ENCODE data around the gene ALK. TPM values are rescaled to one million over a fixed set of nuclear protein-coding genes. Genes with fewer than 3 reads are reported as not detected.

Gene ALK
- total RNA-seq, 2 donors from 2014 or later = under 0.01 to 0.26 TPM

- Histone ChIP-seq H3K36me3 (replicated peaks in 1 of 2; ENCODE audit: insufficient read depth in 1 of 2, low read depth in 2 of 2) (no peaks in the 10 kb centered on the region), H3K9me3 (no peaks in the 10 kb centered on the region), H3K27ac (no peak overlapping the region), H3K4me3 (no peak overlapping the region), H3K27me3 (no peaks in the 10 kb centered on the region), H3K4me1 (peaks cover 21% of the 10 kb centered on the region)
- 96 to 100% methylated on average over 2 of the region's 2 CpGs for WGBS, 2 donors
- TF ChIP-seq POLR2A (IDR thresholded peaks at IDR 0.05) = no peak
- TF ChIP-seq, protein P1, sequence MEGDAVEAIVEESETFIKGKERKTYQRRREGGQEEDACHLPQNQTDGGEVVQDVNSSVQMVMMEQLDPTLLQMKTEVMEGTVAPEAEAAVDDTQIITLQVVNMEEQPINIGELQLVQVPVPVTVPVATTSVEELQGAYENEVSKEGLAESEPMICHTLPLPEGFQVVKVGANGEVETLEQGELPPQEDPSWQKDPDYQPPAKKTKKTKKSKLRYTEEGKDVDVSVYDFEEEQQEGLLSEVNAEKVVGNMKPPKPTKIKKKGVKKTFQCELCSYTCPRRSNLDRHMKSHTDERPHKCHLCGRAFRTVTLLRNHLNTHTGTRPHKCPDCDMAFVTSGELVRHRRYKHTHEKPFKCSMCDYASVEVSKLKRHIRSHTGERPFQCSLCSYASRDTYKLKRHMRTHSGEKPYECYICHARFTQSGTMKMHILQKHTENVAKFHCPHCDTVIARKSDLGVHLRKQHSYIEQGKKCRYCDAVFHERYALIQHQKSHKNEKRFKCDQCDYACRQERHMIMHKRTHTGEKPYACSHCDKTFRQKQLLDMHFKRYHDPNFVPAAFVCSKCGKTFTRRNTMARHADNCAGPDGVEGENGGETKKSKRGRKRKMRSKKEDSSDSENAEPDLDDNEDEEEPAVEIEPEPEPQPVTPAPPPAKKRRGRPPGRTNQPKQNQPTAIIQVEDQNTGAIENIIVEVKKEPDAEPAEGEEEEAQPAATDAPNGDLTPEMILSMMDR (IDR thresholded peaks at IDR 0.05) = no peak
- intact Hi-C loops (cut with DNase I) = no loop called here
- ATAC-seq = no peak
- no peak for DNase-seq
Measured at GRCh38 chr2:29518010-29518409, 403.4 kb downstream of the ALK start.

DNA sequence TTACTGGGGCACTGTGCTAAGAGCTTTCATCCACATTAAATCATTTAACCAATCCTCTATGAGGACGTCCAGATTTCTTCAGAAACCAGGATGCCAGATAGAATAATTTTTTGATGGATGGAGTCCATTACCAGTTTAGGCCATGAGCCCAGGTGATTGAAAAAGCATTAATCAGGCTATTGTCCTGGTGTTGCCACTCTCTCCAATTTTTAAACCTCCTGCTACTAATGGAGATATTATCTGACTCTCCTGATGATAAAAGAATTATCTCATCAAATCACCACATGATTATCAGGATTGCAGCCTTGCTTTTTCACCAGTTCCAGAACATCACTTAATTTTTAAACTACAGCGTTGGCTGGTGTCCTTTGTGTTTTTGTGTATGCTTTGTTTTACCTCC, 404.0 kb downstream of the ALK start:
- Histone ChIP-seq H3K4me1 (peaks cover 21% of the 10 kb centered on the region), H3K27me3 (no peaks in the 10 kb centered on the region), H3K4me3 (no peak overlapping the region), H3K27ac (no peak overlapping the region), H3K36me3 (replicated peaks in 1 of 2; ENCODE audit: insufficient read depth in 1 of 2, low read depth in 2 of 2) (no peaks in the 10 kb centered on the region), H3K9me3 (no peaks in the 10 kb centered on the region)
- DNase-seq = no peak
- TF ChIP-seq POLR2A (IDR thresholded peaks at IDR 0.05) = no peak
- TF ChIP-seq, protein P1 (IDR thresholded peaks at IDR 0.05) = no peak
- intact Hi-C loops (cut with DNase I) = no loop called here
- WGBS, 2 donors = 76 to 78% methylated on average over 2 of the region's 2 CpGs
- ATAC-seq = no peak

GRCh38 chr2:29516767-29517166, 404.6 kb downstream of the ALK start:
- Histone ChIP-seq H3K4me1 (peaks cover 21% of the 10 kb centered on the region), H3K36me3 (replicated peaks in 1 of 2; ENCODE audit: insufficient read depth in 1 of 2, low read depth in 2 of 2) (no peaks in the 10 kb centered on the region), H3K27me3 (no peaks in the 10 kb centered on the region), H3K27ac (no peak overlapping the region), H3K4me3 (no peak overlapping the region), H3K9me3 (no peaks in the 10 kb centered on the region)
- 87 to 90% methylated on average over 2 of the region's 2 CpGs for WGBS, 2 donors
- DNase-seq (no peak), ATAC-seq (no peak)
- intact Hi-C loops (cut with DNase I) = no loop called here
- no peak for TF ChIP-seq POLR2A (IDR thresholded peaks at IDR 0.05)
- TF ChIP-seq, protein P1 (IDR thresholded peaks at IDR 0.05) = no peak

DNA sequence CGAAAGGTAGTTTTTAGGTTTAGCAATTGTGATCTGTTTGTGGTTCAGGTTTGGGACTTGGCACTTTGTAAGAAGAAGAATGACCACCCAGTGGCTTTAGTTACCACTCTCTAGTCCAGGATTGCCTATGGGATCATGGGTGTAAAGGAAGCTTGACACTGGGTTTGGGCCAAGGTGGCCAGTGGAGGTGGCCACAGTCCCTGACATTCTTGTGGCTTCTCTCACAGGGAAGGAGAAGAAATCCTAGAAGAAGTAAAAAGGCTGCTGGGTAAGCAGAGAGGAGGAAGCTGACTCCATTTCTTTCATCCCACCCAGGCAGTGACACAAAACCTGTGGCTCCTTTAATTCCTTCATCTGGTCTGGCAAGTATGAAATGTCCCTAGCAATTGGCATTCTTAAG, 411.5 kb downstream of the ALK start:
- no peak overlapping the region for H3K4me3 ChIP-seq
- DNase-seq = no peak
- ATAC-seq = no peak
- no peak overlapping the region for H3K27ac ChIP-seq
- no peaks in the 10 kb centered on the region for H3K4me1 ChIP-seq
- no peaks in the 10 kb centered on the region for H3K27me3 ChIP-seq
- no peaks in the 10 kb centered on the region for H3K36me3 ChIP-seq (replicated peaks in 1 of 2; ENCODE audit: insufficient read depth in 1 of 2, low read depth in 2 of 2)
- 78 to 88% methylated on average over 1 of the region's 1 CpG for WGBS, 2 donors
- no peak for TF ChIP-seq POLR2A (IDR thresholded peaks at IDR 0.05)
- TF ChIP-seq, protein P1 (IDR thresholded peaks at IDR 0.05) = no peak
- H3K9me3 ChIP-seq = no peaks in the 10 kb centered on the region
- intact Hi-C loops (cut with DNase I) = no loop called here

GRCh38 chr2:29509397-29509796, 412.0 kb downstream of the ALK start:
- no peaks in the 10 kb centered on the region for H3K9me3 ChIP-seq
- H3K27me3 ChIP-seq = no peaks in the 10 kb centered on the region
- no peak overlapping the region for H3K4me3 ChIP-seq
- ATAC-seq (no peak), DNase-seq (no peak)
- WGBS, 2 donors = 98 to 100% methylated on average over 1 of the region's 1 CpG
- H3K36me3 ChIP-seq (replicated peaks in 1 of 2; ENCODE audit: insufficient read depth in 1 of 2, low read depth in 2 of 2) = no peaks in the 10 kb centered on the region
- H3K27ac ChIP-seq = no peak overlapping the region
- no peaks in the 10 kb centered on the region for H3K4me1 ChIP-seq
- intact Hi-C loops (cut with DNase I) = no loop called here
- TF ChIP-seq, protein P1 (IDR thresholded peaks at IDR 0.05) = no peak
- no peak for TF ChIP-seq POLR2A (IDR thresholded peaks at IDR 0.05)
